GM12878 (cell line): ENCODE measurements around the gene LPCAT2. TPM values are rescaled to one million over a fixed set of nuclear protein-coding genes. Genes with fewer than 3 reads are reported as not detected.

Experiments
- ATAC-seq: fragments of 200-7000 bp; cut with Tn5 transposase; 3 replicates; pipeline ENCODE4 v1.9.1; 2020; ENCODE audit warnings: mild to moderate bottlenecking, moderate library complexity
- BruUV-seq: library from RNA; stranded (reverse); fragments of 400-500 nt; replicated peaks from 2 replicates; lab custom pipeline; 2021; lab: Mats Ljungman, UMichigan
- CTCF ChIA-PET: fragments of 300-600 bp; sonication (Branson Sonifier 250); formaldehyde crosslinking; extraction: SDS; loops from one replicate; lab custom pipeline; 2021; ENCODE audit warnings: inconsistent platforms; lab: Yijun Ruan, JAX
- POLR2A ChIA-PET: fragments of 350-600 bp; formaldehyde crosslinking; extraction: SDS; loops from one replicate; lab custom pipeline; 2021; ENCODE audit warnings: inconsistent platforms; lab: Charles Lee
- RAD21 ChIA-PET: fragments of 300-600 bp; sonication (Branson Sonifier 250); formaldehyde crosslinking; loops from one replicate; lab custom pipeline; 2023; ENCODE audit warnings: antibody characterized with exemption; ENCODE audit not compliant: unreplicated experiment; lab: Charles Lee
- SMC1A ChIA-PET: fragments of 300-600 bp; sonication (Branson Sonifier 250); formaldehyde crosslinking; loops from one replicate; lab custom pipeline; 2023; ENCODE audit not compliant: unreplicated experiment, uncharacterized antibody; lab: Charles Lee
- DNase-seq: peaks from one replicate; pipeline ENCODE4 v3.0.0-alpha.2; 2011; ENCODE audit warnings: low read depth, low spot score
- FAIRE-seq: peaks from 3 replicates; lab custom pipeline; 2011; peaks lifted over from hg19 to GRCh38; lab: Jason Lieb, UNC
- H2AFZ ChIP-seq: 2 replicates; pipeline ENCODE4 v1.6.0; 2011; ENCODE audit warnings: low read depth, low read length, control low read depth; ENCODE audit not compliant: control insufficient read depth
- H3K27ac ChIP-seq: 2 replicates; pipeline ENCODE4 v1.5.1; 2011; ENCODE audit warnings: control low read depth; ENCODE audit not compliant: control insufficient read depth, insufficient read depth
- H3K27me3 ChIP-seq, 2 experiments: replicated peaks in 1 of 2; 2 replicates each; pipeline versions ENCODE4 v1.6.0 to v1.6.1; 2011; ENCODE audit warnings: low read length in 1 of 2; ENCODE audit not compliant: control insufficient read depth in 2 of 2, insufficient read depth in 2 of 2
- H3K36me3 ChIP-seq, 2 experiments: 2 replicates each; pipeline ENCODE4 v1.5.1; 2011; ENCODE audit warnings: low read length in 1 of 2; ENCODE audit not compliant: control insufficient read depth in 2 of 2, insufficient read depth in 2 of 2
- H3K4me1 ChIP-seq: 2 replicates; pipeline ENCODE4 v1.6.1; 2011; ENCODE audit warnings: mild to moderate bottlenecking, low read length, moderate library complexity, mixed read lengths; ENCODE audit not compliant: control insufficient read depth, insufficient read depth
- H3K4me2 ChIP-seq: 2 replicates; pipeline ENCODE4 v1.6.0; 2011; ENCODE audit warnings: control low read depth; ENCODE audit not compliant: control insufficient read depth, insufficient read depth
- H3K4me3 ChIP-seq: fragments of 200-600 bp; sonication (generic); 2 replicates; pipeline ENCODE4 v1.5.1; 2016
- H3K79me2 ChIP-seq: 2 replicates; pipeline ENCODE4 v1.6.0; 2011; ENCODE audit warnings: low read length; ENCODE audit not compliant: control insufficient read depth, insufficient read depth
- H3K9ac ChIP-seq: 2 replicates; pipeline ENCODE4 v1.8.0; 2011; ENCODE audit warnings: low read length, control low read depth, mixed read lengths; ENCODE audit not compliant: control insufficient read depth, insufficient read depth
- H3K9me3 ChIP-seq: replicated peaks from 3 replicates; pipeline ENCODE4 v1.5.1; 2011; ENCODE audit warnings: mild to moderate bottlenecking, low read length; ENCODE audit not compliant: control insufficient read depth, insufficient read depth
- H4K20me1 ChIP-seq: 2 replicates; pipeline ENCODE4 v1.6.0; 2011; ENCODE audit not compliant: control insufficient read depth, insufficient read depth
- DPF2 ChIP-seq: fragments of 450-650 bp; IDR thresholded peaks from 2 replicates; pipeline ENCODE4 v1.6.1; 2017; ENCODE audit warnings: mild to moderate bottlenecking
- FOXM1 ChIP-seq: IDR thresholded peaks from 2 replicates; pipeline ENCODE4 v1.6.1; 2012; ENCODE audit warnings: low read depth, mild to moderate bottlenecking, inconsistent platforms, low read length, moderate library complexity
- HDAC2 ChIP-seq: fragments of 200-600 bp; sonication (generic); IDR thresholded peaks from 2 replicates; pipeline ENCODE4 v1.6.1; 2017
- IRF5 ChIP-seq: fragments of 450-650 bp; IDR thresholded peaks from 2 replicates; pipeline ENCODE4 v1.6.1; 2017; ENCODE audit warnings: borderline replicate concordance
- KLF5 ChIP-seq: fragments of 450-650 bp; IDR thresholded peaks from 2 replicates; pipeline ENCODE4 v1.6.1; 2014; ENCODE audit warnings: mild to moderate bottlenecking; ENCODE audit not compliant: partially characterized antibody
- MYB ChIP-seq: fragments of 150-350 bp; IDR thresholded peaks from 2 replicates; pipeline ENCODE4 v1.6.1; 2014; ENCODE audit warnings: mild to moderate bottlenecking, low read depth, low read length, borderline replicate concordance
- POU2F2 ChIP-seq: IDR thresholded peaks from 3 replicates; pipeline ENCODE4 v1.6.1; 2011; ENCODE audit warnings: low read depth, mild to moderate bottlenecking, low read length, borderline replicate concordance
- TARDBP ChIP-seq: IDR thresholded peaks from 2 replicates; pipeline ENCODE4 v1.6.1; 2016; ENCODE audit warnings: borderline replicate concordance
- ZNF207 ChIP-seq: fragments of 450-650 bp; IDR thresholded peaks from 2 replicates; pipeline ENCODE4 v1.6.1; 2014; ENCODE audit warnings: antibody characterized with exemption, mild to moderate bottlenecking, borderline replicate concordance
- ZNF274 ChIP-seq: IDR thresholded peaks from one replicate; pipeline ENCODE4 v1.8.0; 2011; ENCODE audit not compliant: insufficient read length, insufficient read depth
- ZNF592 ChIP-seq: fragments of 450-650 bp; IDR thresholded peaks from 2 replicates; pipeline ENCODE4 v1.6.1; 2017; ENCODE audit warnings: mild to moderate bottlenecking, moderate library complexity
- WGBS: methylation state at CpG from one replicate; pipeline ENCODE4 v1.1.6; 2016; ENCODE audit warnings: low lambda C conversion rate; ENCODE audit not compliant: insufficient replicate concordance, insufficient coverage; ENCODE audit errors: missing lambda C conversion rate; 5-methylcytosine and 5-hydroxymethylcytosine counted together
- in situ Hi-C: fragments of 300-500 bp; cut with MboI; formaldehyde crosslinking; loops from 9 replicates; pipeline ENCODE4 v1.14.3; 2018; ENCODE audit warnings: mixed read lengths
- intact Hi-C: fragments of 100-400 bp; cut with micrococcal nuclease; formaldehyde crosslinking; loops from one replicate; pipeline ENCODE4 v1.14.2; 2022; ENCODE audit not compliant: unreplicated experiment
- polyA plus RNA-seq, 11 experiments: library from polyadenylated mRNA; depleted of rRNA in 4 of 11; unstranded in 6 of 11; stranded (reverse) in 5 of 11; fragments of >200 nt; fragmentation: Nextera tagmentation in 4 of 11; fragmentation: Illumina TruSeq in 1 of 11; extraction: Ambion mirVana in 4 of 11; extraction: Trizol in 1 of 11; gene quantifications; 1 replicate in 1 of 11; 2 replicates in 10 of 11; pipeline versions ENCODE4 v1.2.1 to v1.2.3, GENCODE V29; 2011 to 2016; ENCODE audit warnings: inconsistent platforms in 2 of 11, missing spikeins in 2 of 11, low read depth in 1 of 11
- total RNA-seq, 4 experiments: library from RNA; depleted of rRNA in 3 of 4; stranded (reverse); fragments of >200 nt in 3 of 4; fragmentation: Illumina TruSeq in 1 of 4; extraction: Trizol in 1 of 4; gene quantifications; 2 replicates each; pipeline versions ENCODE4 v1.2.1 to v1.2.3, GENCODE V29; 2013 to 2021

The LPCAT2 gene
- total and polyA plus RNA-seq, 10 of the 15 experiments (the other 5 are each of a cell fraction or from before 2014, with no cell fraction given) = 0.01 TPM; not detected in 9

GRCh38 chr16:55474821-55475220 lies 34.1 kb upstream of the LPCAT2 start:
- RAD21 ChIA-PET = no interaction called here
- CTCF ChIA-PET = interaction anchor here (1.4 to 2.8 kb wide), 2 partner anchors 10 to 18 kb away, joined by 3 to 19 read pairs; no protein-coding TSS in a partner anchor
- POLR2A ChIA-PET = no interaction called here
- FAIRE-seq (no peak), DNase-seq (no peak)
- Histone ChIP-seq H2AFZ (no peak overlapping the region), H3K27me3 (no peaks in the 10 kb centered on the region), H3K9ac (no peak overlapping the region), H3K27ac (no peak overlapping the region), H3K4me1 (no peaks in the 10 kb centered on the region; the same call in 1 of the 2 replicates), H4K20me1 (no peaks in the 10 kb centered on the region), H3K36me3 (no peaks in the 10 kb centered on the region), H3K79me2 (no peaks in the 10 kb centered on the region), H3K4me3 (no peak overlapping the region), H3K4me2 (no peak overlapping the region)
- 52% methylated on average over 3 of the region's 3 CpGs for WGBS
- BruUV-seq = no TSS peak
- in situ Hi-C loops = no loop called here
- intact Hi-C loops = no loop called here
- TF ChIP-seq MYB = no peak
- TF ChIP-seq IRF5 = no peak
- no peak for TF ChIP-seq ZNF207
- no peak for TF ChIP-seq DPF2
- TF ChIP-seq KLF5 = no peak
- TF ChIP-seq POU2F2 = no peak
- no peak for TF ChIP-seq ZNF592
- TF ChIP-seq HDAC2 = no peak
- TF ChIP-seq FOXM1 = no peak
- no peak for TF ChIP-seq ZNF274
- no peak for TF ChIP-seq TARDBP
- TF ChIP-seq, all 136 proteins: peak for 0
- H3K9me3 ChIP-seq = no peaks in the 10 kb centered on the region
- SMC1A ChIA-PET = no interaction called here
- ATAC-seq = no peak
